ENCODE results near the gene DCX. TPM values are rescaled to one million over a fixed set of nuclear protein-coding genes. Genes with fewer than 3 reads are reported as not detected.
A peak's percentile ranks its signal among the peaks of the same experiment; 100 is the strongest.

Gene DCX
- total RNA-seq, 1 donor = not detected

- no peak overlapping the region for H3K4me3 ChIP-seq (ENCODE audit: low read depth, low read length)
- no peak for TF ChIP-seq CTCF (IDR thresholded peaks at IDR 0.05; ENCODE audit: insufficient read depth, low read length)
- no peak for DNase-seq (ENCODE audit: low read depth)
Observed at GRCh38 chrX:111376897-111377578, 35.0 kb downstream of the DCX start.

GRCh38 chrX:111376486-111376885 is 35.5 kb downstream of the DCX start:
- H3K4me3 ChIP-seq (ENCODE audit: low read depth, low read length) = no peak overlapping the region
- DNase-seq (ENCODE audit: low read depth) = no peak

GRCh38 chrX:111375747-111376146 is 36.2 kb downstream of the DCX start:
- DNase-seq (ENCODE audit: low read depth) = peak; percentile 1
- H3K4me3 ChIP-seq (ENCODE audit: low read depth, low read length) = no peak overlapping the region
- TF ChIP-seq CTCF (IDR thresholded peaks at IDR 0.05; ENCODE audit: insufficient read depth, low read length) = no peak

More at GRCh38 chrX:111376486-111376885, 35.5 kb downstream of the DCX start:
- TF ChIP-seq CTCF (IDR thresholded peaks at IDR 0.05; ENCODE audit: insufficient read depth, low read length) = no peak

- no peak for DNase-seq (ENCODE audit: low read depth)
- H3K4me3 ChIP-seq (ENCODE audit: low read depth, low read length) = no peak overlapping the region
- no peak for TF ChIP-seq CTCF (IDR thresholded peaks at IDR 0.05; ENCODE audit: insufficient read depth, low read length)
Observed at GRCh38 chrX:111372086-111372485, 39.9 kb downstream of the DCX start.

GRCh38 chrX:111365770-111366325 is 46.1 kb downstream of the DCX start:
- no peak for DNase-seq (ENCODE audit: low read depth)
- no peak for TF ChIP-seq CTCF (IDR thresholded peaks at IDR 0.05; ENCODE audit: insufficient read depth, low read length)
- no peak overlapping the region for H3K4me3 ChIP-seq (ENCODE audit: low read depth, low read length)

GRCh38 chrX:111363741-111364140 is 48.3 kb downstream of the DCX start:
- no peak overlapping the region for H3K4me3 ChIP-seq (ENCODE audit: low read depth, low read length)
- no peak for TF ChIP-seq CTCF (IDR thresholded peaks at IDR 0.05; ENCODE audit: insufficient read depth, low read length)
- no peak for DNase-seq (ENCODE audit: low read depth)
